Measurements from ENCODE around the gene ADORA1. TPM values are rescaled to one million over a fixed set of nuclear protein-coding genes. Genes with fewer than 3 reads are reported as not detected.

Gene ADORA1
- polyA plus RNA-seq, 1 experiment = 2.4 TPM

GRCh38 chr1:203163891-203164635 lies 36.5 kb downstream of the ADORA1 start:
- DNase-seq (ENCODE audit: low read depth) = no peak
- no peaks in the 10 kb centered on the region for H3K36me3 ChIP-seq (ENCODE audit: control insufficient read depth, insufficient read depth, low read length)
- no peak overlapping the region for H3K4me3 ChIP-seq (ENCODE audit: low read depth, low read length)
- POLR2A ChIA-PET = no interaction called here
- H3K27me3 ChIP-seq (ENCODE audit: control insufficient read depth, insufficient read depth, low read length) = no peaks in the 10 kb centered on the region; the same call in 1 of the 2 replicates
- CTCF ChIA-PET = interaction anchor here (1.0 to 1.7 kb wide), 4 partner anchors 8 to 104 kb away, joined by 3 to 4 read pairs (median 4); partner anchors contain the start of gene MYBPH
- TF ChIP-seq, protein P1, sequence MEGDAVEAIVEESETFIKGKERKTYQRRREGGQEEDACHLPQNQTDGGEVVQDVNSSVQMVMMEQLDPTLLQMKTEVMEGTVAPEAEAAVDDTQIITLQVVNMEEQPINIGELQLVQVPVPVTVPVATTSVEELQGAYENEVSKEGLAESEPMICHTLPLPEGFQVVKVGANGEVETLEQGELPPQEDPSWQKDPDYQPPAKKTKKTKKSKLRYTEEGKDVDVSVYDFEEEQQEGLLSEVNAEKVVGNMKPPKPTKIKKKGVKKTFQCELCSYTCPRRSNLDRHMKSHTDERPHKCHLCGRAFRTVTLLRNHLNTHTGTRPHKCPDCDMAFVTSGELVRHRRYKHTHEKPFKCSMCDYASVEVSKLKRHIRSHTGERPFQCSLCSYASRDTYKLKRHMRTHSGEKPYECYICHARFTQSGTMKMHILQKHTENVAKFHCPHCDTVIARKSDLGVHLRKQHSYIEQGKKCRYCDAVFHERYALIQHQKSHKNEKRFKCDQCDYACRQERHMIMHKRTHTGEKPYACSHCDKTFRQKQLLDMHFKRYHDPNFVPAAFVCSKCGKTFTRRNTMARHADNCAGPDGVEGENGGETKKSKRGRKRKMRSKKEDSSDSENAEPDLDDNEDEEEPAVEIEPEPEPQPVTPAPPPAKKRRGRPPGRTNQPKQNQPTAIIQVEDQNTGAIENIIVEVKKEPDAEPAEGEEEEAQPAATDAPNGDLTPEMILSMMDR (IDR thresholded peaks at IDR 0.05; ENCODE audit: insufficient read depth, low read depth, low read length) = no peak

DNA sequence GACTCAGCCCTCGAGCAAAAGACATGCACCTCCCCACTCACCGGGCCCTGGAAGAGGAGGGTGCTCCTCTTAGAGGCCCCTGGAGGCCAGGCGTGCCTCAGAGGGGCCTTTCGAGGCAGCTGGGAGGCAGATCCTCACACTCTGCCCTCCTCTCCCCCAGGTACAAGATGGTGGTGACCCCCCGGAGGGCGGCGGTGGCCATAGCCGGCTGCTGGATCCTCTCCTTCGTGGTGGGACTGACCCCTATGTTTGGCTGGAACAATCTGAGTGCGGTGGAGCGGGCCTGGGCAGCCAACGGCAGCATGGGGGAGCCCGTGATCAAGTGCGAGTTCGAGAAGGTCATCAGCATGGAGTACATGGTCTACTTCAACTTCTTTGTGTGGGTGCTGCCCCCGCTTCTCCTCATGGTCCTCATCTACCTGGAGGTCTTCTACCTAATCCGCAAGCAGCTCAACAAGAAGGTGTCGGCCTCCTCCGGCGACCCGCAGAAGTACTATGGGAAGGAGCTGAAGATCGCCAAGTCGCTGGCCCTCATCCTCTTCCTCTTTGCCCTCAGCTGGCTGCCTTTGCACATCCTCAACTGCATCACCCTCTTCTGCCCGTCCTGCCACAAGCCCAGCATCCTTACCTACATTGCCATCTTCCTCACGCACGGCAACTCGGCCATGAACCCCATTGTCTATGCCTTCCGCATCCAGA lies 37.7 kb downstream of the ADORA1 start:
- H3K4me3 ChIP-seq (ENCODE audit: low read depth, low read length) = no peak overlapping the region
- no peaks in the 10 kb centered on the region for H3K36me3 ChIP-seq (ENCODE audit: control insufficient read depth, insufficient read depth, low read length)
- DNase-seq (ENCODE audit: low read depth) = no peak
- POLR2A ChIA-PET = no interaction called here
- H3K27me3 ChIP-seq (ENCODE audit: control insufficient read depth, insufficient read depth, low read length) = no peaks in the 10 kb centered on the region; the same call in 1 of the 2 replicates
- TF ChIP-seq, protein P1 (IDR thresholded peaks at IDR 0.05; ENCODE audit: insufficient read depth, low read depth, low read length) = no peak
- CTCF ChIA-PET = interaction anchor here (1.0 to 12.2 kb wide), 4 partner anchors 16 to 126 kb away, joined by 3 to 183 read pairs (median 12); partner anchors contain the start of gene ADORA1

DNA sequence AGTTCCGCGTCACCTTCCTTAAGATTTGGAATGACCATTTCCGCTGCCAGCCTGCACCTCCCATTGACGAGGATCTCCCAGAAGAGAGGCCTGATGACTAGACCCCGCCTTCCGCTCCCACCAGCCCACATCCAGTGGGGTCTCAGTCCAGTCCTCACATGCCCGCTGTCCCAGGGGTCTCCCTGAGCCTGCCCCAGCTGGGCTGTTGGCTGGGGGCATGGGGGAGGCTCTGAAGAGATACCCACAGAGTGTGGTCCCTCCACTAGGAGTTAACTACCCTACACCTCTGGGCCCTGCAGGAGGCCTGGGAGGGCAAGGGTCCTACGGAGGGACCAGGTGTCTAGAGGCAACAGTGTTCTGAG lies 38.3 kb downstream of the ADORA1 start:
- Histone ChIP-seq H3K36me3 (ENCODE audit: control insufficient read depth, insufficient read depth, low read length) (no peaks in the 10 kb centered on the region), H3K27me3 (ENCODE audit: control insufficient read depth, insufficient read depth, low read length) (no peaks in the 10 kb centered on the region; the same call in 1 of the 2 replicates), H3K4me3 (ENCODE audit: low read depth, low read length) (no peak overlapping the region)
- CTCF ChIA-PET = interaction anchor here (1.0 to 12.2 kb wide), 5 partner anchors 10 to 126 kb away, joined by 3 to 183 read pairs (median 4); partner anchors contain the start of genes ADORA1 and MYBPH
- POLR2A ChIA-PET = no interaction called here
- DNase-seq (ENCODE audit: low read depth) = no peak
- TF ChIP-seq, protein P1 (IDR thresholded peaks at IDR 0.05; ENCODE audit: insufficient read depth, low read depth, low read length) = no peak

DNA sequence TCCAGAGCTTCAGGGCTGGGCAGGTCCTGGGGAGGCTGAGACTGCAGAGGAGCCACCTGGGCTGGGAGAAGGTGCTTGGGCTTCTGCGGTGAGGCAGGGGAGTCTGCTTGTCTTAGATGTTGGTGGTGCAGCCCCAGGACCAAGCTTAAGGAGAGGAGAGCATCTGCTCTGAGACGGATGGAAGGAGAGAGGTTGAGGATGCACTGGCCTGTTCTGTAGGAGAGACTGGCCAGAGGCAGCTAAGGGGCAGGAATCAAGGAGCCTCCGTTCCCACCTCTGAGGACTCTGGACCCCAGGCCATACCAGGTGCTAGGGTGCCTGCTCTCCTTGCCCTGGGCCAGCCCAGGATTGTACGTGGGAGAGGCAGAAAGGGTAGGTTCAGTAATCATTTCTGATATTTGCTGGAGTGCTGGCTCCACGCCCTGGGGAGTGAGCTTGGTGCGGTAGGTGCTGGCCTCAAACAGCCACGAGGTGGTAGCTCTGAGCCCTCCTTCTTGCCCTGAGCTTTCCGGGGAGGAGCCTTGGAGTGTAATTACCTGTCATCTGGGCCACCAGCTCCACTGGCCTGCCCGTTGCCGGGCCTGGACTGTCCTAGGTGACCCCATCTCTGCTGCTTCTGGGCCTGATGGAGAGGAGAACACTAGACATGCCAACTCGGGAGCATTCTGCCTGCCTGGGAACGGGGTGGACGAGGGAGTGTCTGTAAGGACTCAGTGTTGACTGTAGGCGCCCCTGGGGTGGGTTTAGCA lies 38.8 kb downstream of the ADORA1 start:
- DNase-seq (ENCODE audit: low read depth) = no peak
- Histone ChIP-seq H3K27me3 (ENCODE audit: control insufficient read depth, insufficient read depth, low read length) (no peaks in the 10 kb centered on the region; the same call in 1 of the 2 replicates), H3K36me3 (ENCODE audit: control insufficient read depth, insufficient read depth, low read length) (no peaks in the 10 kb centered on the region), H3K4me3 (ENCODE audit: low read depth, low read length) (no peak overlapping the region)
- TF ChIP-seq, protein P1 (IDR thresholded peaks at IDR 0.05; ENCODE audit: insufficient read depth, low read depth, low read length) = no peak
- CTCF ChIA-PET = interaction anchor here (0.5 to 12.2 kb wide), 7 partner anchors 9 to 152 kb away, joined by 3 to 183 read pairs (median 3); partner anchors contain the start of genes ADORA1 and MYBPH
- POLR2A ChIA-PET = no interaction called here
